ENCODE data around the gene CTU1. TPM values are rescaled to one million over a fixed set of nuclear protein-coding genes. Genes with fewer than 3 reads are reported as not detected.

CTU1 gene
- total RNA-seq (1 to 10 TPM; 4.5 to 8.2 (median 6.5) TPM), polyA plus RNA-seq (1 to 10 TPM; 1.1 to 4.0 (median 2.6) TPM)
- long read RNA-seq, donor 1, partial matches to known transcripts, result 0 of 2 reads
- long read RNA-seq, donor 1, other reads (novel, unspliced or antisense), result 0 of 2 reads
- long read RNA-seq, donor 2, transcript CTU1-201 (3 exons, 2,087 nt), result major isoform, 5 of 5 reads
- long read RNA-seq, donor 2, partial matches to known transcripts, result 0 of 5 reads
- long read RNA-seq, donor 2, other reads (novel, unspliced or antisense), result 0 of 5 reads

DNA sequence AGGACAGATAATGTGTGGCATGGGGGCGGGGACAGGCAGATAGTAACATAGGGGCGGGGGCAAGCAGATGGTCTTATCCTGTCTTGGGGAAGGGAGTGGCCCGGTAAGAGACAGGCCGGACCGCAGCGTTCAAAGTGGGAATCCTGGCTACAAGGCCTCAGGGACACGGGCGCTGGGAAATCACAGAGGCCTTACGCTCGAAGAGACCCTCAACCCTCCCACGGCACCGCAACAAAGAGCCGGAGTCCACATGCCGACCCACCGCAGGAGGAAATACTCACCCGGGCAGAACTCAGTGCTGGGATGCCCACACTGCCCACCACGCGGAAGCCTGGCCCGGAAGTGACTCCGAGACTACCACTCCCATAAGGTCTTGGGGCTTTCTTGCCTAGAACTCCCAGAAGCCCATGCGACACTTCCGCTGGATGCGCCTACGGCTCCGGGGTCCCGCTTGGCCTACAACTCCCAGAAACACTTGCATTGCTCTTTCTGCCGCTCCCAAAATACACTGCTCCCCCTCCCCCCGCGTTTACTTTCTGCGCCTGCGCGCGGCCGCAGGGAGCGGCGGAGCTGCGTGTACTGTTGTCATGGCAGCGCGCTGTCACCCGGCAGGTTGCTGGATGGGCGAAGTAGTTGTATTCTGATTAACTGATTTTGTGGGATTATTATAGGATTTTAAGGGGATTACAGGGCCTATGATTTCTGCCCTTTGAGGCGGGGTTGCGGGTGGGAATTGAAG lies at the start of gene CTU1:
CTU1 (minus strand) TSS at position 344 of the 739 bp plus-strand sequence. CDS start 3,840 bp downstream, outside the sequence.
- 0 to 1% (median 0%) methylated on average over 22 to 43 of the region's 43 CpGs for WGBS, 5 donors
- TF ChIP-seq POLR2AphosphoS5 (IDR thresholded peaks at IDR 0.05) (peak; percentile 86 to 91 (median 90)), POLR2A (IDR thresholded peaks at IDR 0.05) (peak in 2 of 3 donors; percentile 15 to 45)
- TF ChIP-seq, protein P1, sequence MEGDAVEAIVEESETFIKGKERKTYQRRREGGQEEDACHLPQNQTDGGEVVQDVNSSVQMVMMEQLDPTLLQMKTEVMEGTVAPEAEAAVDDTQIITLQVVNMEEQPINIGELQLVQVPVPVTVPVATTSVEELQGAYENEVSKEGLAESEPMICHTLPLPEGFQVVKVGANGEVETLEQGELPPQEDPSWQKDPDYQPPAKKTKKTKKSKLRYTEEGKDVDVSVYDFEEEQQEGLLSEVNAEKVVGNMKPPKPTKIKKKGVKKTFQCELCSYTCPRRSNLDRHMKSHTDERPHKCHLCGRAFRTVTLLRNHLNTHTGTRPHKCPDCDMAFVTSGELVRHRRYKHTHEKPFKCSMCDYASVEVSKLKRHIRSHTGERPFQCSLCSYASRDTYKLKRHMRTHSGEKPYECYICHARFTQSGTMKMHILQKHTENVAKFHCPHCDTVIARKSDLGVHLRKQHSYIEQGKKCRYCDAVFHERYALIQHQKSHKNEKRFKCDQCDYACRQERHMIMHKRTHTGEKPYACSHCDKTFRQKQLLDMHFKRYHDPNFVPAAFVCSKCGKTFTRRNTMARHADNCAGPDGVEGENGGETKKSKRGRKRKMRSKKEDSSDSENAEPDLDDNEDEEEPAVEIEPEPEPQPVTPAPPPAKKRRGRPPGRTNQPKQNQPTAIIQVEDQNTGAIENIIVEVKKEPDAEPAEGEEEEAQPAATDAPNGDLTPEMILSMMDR (IDR thresholded peaks at IDR 0.05 in 8 of 11, conservative IDR thresholded peaks at IDR 0.05 in 3 of 11), result peak in 4 of 11 experiments; percentile 7 to 69 (median 52)
- Histone ChIP-seq H3K4me1 (peaks cover 10 to 67% (median 21%) of the 10 kb centered on the region in 6 donors), H3K36me3 (peaks cover 0 to 26% (median 9%) of the 10 kb centered on the region in 6 donors), H3K9me3 (no peaks in the 10 kb centered on the region), H3K27ac (peak within 1 kb of the TSS in 7 of 8 donors; percentile 32 to 86 (median 78)), H3K4me3 (peak within 1 kb of the TSS; percentile 74 to 96 (median 84)), H3K27me3 (replicated peaks in 1 of 7) (no peaks in the 10 kb centered on the region)
- intact Hi-C loops (cut with DNase I; ENCODE audit: low total_unique reads), result no loop called here
- DNase-seq, result peak; percentile 99

DNA sequence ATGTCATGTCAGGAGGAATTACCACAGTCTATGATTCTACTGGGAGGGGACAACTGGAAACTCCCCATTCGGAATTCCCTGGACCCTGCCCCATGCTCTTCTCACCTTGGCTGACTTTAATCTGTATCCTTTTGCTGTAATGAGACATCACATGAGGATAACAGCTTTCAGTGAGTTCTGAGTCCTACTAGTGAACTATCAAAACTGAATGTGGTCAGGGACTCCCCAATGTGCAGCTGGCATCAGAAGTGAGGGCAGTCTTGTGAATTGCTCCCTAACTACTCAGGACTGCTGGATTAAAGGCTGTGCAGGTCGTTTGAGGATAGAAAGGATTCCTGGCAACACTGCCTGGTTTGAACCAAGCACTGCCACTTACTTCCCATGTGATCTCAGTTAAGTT lies 49.1 kb upstream of the CTU1 start:
- H3K4me1 ChIP-seq, result peaks cover 0 to 12% (median 6%) of the 10 kb centered on the region in 6 donors
- no peaks in the 10 kb centered on the region for H3K9me3 ChIP-seq
- TF ChIP-seq, protein P1 (IDR thresholded peaks at IDR 0.05 in 8 of 11, conservative IDR thresholded peaks at IDR 0.05 in 3 of 11), result no peak
- peaks cover 0 to 34% (median 0%) of the 10 kb centered on the region in 7 donors for H3K27me3 ChIP-seq (replicated peaks in 1 of 7)
- peaks cover 0 to 27% (median 0%) of the 10 kb centered on the region in 6 donors for H3K36me3 ChIP-seq
- intact Hi-C loops (cut with DNase I; ENCODE audit: low total_unique reads), result no loop called here
- H3K27ac ChIP-seq, result no peak overlapping the region
- 44 to 60% (median 55%) methylated on average over 2 of the region's 2 CpGs for WGBS, 5 donors
- no peak for DNase-seq
- H3K4me3 ChIP-seq, result no peak overlapping the region

DNA sequence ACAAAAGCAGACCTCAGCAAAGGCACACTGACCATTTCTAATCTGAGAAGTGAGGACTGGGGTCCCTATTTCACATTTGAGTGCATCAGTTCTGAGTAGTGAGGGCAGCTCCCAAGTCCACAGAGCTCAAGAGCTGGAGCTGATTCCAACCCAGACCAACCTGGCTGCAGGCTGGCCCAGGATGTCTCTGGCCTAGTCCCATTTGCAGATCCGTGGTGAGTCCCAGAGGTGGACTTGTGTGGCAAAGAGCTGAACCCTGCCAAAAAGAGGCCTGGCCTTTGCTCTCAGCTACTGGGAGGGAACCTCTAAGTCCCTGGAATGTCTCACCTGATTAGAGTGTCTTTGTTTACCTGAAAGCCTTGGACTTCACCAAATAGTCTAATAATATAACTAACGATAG lies 48.5 kb upstream of the CTU1 start:
- DNase-seq, result no peak
- 73 to 90% (median 83%) methylated on average over 2 of the region's 2 CpGs for WGBS, 5 donors
- H3K4me1 ChIP-seq, result peaks cover 0 to 12% (median 6%) of the 10 kb centered on the region in 6 donors
- H3K27me3 ChIP-seq (replicated peaks in 1 of 7), result peaks cover 0 to 40% (median 0%) of the 10 kb centered on the region in 7 donors
- H3K9me3 ChIP-seq, result no peaks in the 10 kb centered on the region
- H3K4me3 ChIP-seq, result no peak overlapping the region
- intact Hi-C loops (cut with DNase I; ENCODE audit: low total_unique reads), result no loop called here
- TF ChIP-seq, protein P1 (IDR thresholded peaks at IDR 0.05 in 8 of 11, conservative IDR thresholded peaks at IDR 0.05 in 3 of 11), result no peak
- TF ChIP-seq POLR2AphosphoS5 (IDR thresholded peaks at IDR 0.05), result no peak
- no peak for TF ChIP-seq POLR2A (IDR thresholded peaks at IDR 0.05)
- H3K27ac ChIP-seq, result no peak overlapping the region
- H3K36me3 ChIP-seq, result peaks cover 0 to 27% (median 0%) of the 10 kb centered on the region in 6 donors

GRCh38 chr19:51150627-51151026 lies 42.4 kb upstream of the CTU1 start:
- DNase-seq, result no peak
- intact Hi-C loops (cut with DNase I; ENCODE audit: low total_unique reads), result no loop called here

More at GRCh38 chr19:51150627-51151026, 42.4 kb upstream of the CTU1 start:
- H3K27ac ChIP-seq, result peak overlapping the region in 1 of 8 donors; percentile 51
- 45 to 68% (median 66%) methylated on average over 3 of the region's 3 CpGs for WGBS, 5 donors
- no peak overlapping the region for H3K4me3 ChIP-seq
- H3K36me3 ChIP-seq, result peaks cover 0 to 36% (median 0%) of the 10 kb centered on the region in 6 donors
- peaks cover 0 to 32% (median 0%) of the 10 kb centered on the region in 7 donors for H3K27me3 ChIP-seq (replicated peaks in 1 of 7)
- H3K4me1 ChIP-seq, result peaks cover 0 to 40% (median 7%) of the 10 kb centered on the region in 6 donors
- H3K9me3 ChIP-seq, result no peaks in the 10 kb centered on the region
- TF ChIP-seq POLR2A (IDR thresholded peaks at IDR 0.05) (no peak), POLR2AphosphoS5 (IDR thresholded peaks at IDR 0.05) (no peak)
- TF ChIP-seq, protein P1 (IDR thresholded peaks at IDR 0.05 in 8 of 11, conservative IDR thresholded peaks at IDR 0.05 in 3 of 11), result no peak
